NCI-H146 (cell line): ENCODE data around the gene SYK.

Source experiments
- DNase-seq: peaks from one replicate; lab custom pipeline; 2025; lab: John Stamatoyannopoulos, UW

Gene SYK

DNA sequence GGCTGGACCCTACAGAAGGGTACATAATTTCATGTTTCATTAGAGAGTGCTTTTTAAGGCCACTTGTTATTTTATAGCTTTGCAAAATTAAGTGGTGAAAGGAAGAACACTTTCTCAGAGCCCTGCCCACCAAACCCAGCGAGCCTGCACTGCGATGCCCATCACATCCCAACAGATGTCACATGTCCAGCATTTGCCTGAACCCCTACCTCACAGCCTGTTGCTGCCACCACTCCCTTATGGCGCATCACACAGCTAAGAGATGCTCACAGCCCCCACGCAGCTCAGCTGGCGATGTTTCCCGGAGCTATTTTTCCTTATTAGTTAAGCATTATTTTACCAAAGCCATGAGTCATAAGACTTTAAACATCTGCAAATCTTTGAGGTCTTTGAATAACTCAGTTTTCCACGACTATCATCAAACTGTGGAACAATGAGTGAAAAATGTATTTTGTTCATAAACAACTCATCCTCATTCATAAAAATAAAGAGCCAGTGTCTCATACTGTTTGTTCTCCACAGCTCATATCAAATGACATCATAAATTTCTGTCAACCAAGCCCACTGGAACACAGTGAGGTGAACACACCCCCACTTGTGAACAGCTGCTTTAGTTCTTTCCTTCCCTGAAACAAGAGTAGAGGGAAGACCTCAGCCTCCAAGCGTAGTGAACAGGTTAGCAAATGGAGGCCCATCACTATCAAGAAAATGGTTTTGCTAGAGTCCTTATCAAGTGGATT is 104.9 kb downstream of the SYK start:
- DNase-seq = no peak

DNA sequence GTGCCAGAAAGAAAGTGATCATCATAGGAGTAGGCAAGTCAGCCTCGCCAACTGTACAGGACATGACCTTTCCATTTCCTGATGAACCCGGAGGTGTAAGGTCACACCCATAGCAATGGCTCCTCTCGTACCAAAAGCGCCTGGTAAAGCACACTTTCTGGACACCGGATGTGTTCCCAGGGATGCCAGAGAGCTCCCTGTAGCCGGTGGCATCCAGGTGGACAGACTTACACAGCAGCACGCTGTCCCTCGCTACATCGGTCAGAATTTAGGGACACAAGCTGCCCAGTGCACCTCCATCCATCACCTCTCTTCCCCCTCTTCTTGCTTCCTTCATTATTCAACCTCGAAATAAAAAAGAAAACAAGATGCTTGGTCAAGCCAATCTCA is 105.4 kb downstream of the SYK start:
- no peak for DNase-seq

DNA sequence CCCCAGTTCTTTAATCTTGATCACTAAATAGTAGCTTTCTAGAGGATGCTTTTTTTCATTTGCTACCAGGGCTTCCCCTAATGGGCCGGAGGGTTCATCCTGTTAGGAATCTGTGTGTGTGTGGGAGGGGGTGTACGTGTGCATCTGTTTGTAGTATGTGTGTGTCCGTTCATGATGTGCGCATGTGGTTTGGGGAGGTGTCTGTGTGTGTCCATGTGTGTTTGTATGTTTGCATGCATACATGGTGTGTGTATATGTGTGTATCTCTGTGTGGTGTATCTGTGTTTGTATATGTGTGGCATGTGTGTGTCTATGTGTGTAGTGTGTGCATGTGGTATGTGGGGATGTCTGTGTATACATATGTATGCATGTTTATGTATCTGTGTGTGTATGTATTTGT is 106.2 kb downstream of the SYK start:
- no peak for DNase-seq

GRCh38 chr9:90909225-90909624 is 107.6 kb downstream of the SYK start:
- no peak for DNase-seq

- DNase-seq = no peak
Measured at GRCh38 chr9:90909747-90910283, 108.2 kb downstream of the SYK start.

- DNase-seq = no peak
Measured at GRCh38 chr9:90914196-90914595, 112.6 kb downstream of the SYK start.

DNA sequence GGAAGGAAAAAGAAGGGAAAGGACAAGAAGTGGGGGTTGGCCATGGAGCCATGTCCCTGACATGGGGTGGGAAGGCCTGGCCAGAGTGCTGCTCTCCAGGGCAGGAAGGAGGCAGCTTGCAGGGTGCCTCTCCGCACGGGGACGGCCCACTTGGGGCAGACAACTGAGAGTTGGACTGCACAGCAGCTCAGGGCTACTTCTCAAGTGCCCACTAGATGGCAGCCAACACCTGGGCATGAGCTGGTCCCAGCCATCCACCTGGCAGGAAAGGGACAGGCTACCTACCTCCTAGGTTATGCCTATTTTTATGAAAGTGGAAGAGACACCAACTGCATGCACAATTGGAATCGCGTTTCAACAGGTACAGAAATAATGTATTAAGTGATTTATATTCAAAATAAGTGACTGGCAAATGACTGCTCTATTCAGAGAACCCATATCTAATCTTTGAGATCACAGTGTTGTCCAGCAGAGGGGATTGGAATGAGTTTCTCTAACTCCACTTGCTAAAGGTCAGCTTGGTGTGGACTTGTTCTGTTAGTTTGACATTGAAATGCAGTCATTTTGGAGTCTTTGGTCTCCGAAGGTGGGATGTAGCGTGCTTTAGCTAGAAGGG is 113.4 kb downstream of the SYK start:
- peak; percentile 55 for DNase-seq

GRCh38 chr9:90915693-90916092 is 114.1 kb downstream of the SYK start:
- DNase-seq = no peak

DNA sequence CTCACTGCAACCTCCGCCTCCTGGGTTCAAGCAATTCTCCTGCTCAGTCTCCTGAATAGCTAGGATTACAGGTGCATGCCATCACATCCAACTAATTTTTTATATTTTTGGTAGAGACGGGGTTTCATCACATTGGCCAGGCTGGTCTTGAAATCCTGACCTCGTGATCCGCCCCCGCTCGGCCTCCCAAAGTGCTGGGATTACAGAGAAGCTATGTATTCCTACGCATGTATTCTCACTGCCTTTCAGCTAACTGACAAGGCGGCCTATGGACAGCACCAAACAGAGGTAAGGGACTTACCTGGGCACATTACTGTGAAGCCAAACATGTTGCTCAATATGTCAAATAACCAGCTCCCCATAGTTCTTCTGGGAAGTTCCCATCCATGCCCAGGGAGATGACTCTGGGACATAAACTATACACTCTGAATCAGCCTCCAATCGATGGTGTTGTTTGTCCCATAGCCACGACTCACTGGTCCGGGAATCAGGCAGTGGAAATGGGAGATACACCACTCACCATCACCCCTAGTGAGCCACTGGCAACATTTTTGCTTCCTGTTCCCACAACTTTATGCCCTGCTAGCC is 114.6 kb downstream of the SYK start:
- no peak for DNase-seq

- no peak for DNase-seq
Measured at GRCh38 chr9:90919883-90920282, 118.3 kb downstream of the SYK start.

GRCh38 chr9:90921104-90921503 is 119.5 kb downstream of the SYK start:
- no peak for DNase-seq

DNA sequence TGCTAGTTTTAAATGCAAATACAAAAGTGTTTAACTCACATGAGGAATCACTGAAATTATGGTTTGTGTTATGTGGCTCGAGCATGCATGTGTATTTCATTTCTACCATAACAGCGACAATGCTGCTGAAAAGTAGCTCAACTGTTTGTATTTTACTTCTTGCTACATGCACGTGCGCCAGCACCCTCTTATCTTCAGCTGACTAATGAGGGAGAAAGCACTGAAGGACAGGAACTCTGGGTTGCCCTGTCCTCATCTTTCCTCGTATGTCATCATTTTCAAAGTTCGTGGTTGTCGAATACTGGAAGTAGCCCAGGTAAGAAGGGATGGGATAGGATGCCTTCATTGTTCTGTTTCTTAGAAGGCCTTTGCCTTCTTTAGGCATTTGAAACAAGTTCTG is 120.3 kb downstream of the SYK start:
- no peak for DNase-seq

GRCh38 chr9:90925581-90926257 is 124.1 kb downstream of the SYK start:
- DNase-seq = no peak

- DNase-seq = no peak
Measured at GRCh38 chr9:90926936-90927335, 125.3 kb downstream of the SYK start.

DNA sequence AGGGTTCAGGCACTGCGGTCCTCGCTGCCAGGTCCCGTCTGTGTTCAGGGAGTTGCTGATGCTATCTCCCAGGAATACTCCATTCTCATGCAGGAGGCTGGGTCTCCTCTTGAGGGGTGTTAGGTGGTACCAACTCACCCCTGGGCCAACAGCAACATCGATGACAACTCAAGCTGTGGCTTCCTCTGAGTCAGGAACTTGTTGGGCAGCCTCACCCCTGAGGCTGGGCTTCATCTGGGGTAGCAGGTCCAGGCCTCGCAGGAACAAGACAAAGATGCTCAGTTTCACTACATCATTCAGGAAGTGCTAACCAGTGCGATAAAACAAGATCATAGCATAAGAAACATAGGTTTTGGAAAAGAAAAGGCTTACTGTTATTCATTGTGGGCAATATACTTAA is 125.9 kb downstream of the SYK start:
- DNase-seq = no peak

- DNase-seq = no peak
Measured at GRCh38 chr9:90929626-90930025, 128.0 kb downstream of the SYK start.

- no peak for DNase-seq
Measured at GRCh38 chr9:90933468-90933867, 131.8 kb downstream of the SYK start.

GRCh38 chr9:90939351-90939750 is 137.7 kb downstream of the SYK start:
- no peak for DNase-seq

GRCh38 chr9:90940280-90940679 is 138.7 kb downstream of the SYK start:
- DNase-seq = no peak

DNA sequence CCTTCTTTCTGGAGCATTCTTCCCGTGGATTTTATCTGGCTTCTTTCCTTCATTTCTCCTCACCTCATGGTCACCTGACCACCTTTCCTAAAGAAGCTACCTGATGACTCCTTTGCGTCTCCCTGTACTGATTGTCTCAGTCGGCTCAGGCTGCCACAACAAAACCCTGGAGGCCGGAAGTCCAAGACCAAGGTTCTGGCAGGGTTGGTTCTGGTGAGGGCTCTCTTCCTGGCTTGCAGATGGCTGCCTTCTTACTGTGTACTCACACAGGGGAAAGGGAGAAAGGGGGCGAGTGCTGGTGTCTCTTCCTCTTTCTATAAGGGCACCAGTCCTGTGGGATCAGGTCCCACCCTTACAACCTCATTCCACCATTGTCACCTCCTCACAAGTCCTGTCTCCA is 140.0 kb downstream of the SYK start:
- DNase-seq = no peak

- no peak for DNase-seq
Measured at GRCh38 chr9:90942555-90942954, 140.9 kb downstream of the SYK start.

GRCh38 chr9:90943341-90943740 is 141.7 kb downstream of the SYK start:
- no peak for DNase-seq

DNA sequence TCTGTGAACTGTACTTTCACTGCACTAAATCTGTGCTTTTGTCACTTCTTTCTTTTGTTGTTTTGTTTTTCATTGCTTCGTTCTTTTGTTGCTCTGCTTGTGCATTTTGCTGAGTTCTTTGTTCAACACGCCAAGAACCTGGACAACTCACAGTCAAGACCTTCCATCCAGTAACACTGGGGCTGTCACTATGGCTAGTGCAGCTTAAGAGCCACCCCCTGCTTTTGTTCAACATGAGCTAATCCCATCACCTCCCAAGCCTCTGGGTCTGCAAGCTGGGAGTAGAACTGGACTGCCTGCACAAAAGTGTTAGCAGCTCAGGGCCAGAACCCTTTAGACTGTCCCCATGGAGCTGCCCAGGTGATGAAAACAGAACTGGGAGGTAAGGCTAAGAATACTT is 143.7 kb downstream of the SYK start:
- DNase-seq = no peak
